HK-2 (cell line): ENCODE measurements around the gene SPIB.

ENCODE experiments used
- DNase-seq: peaks from one replicate; pipeline ENCODE4 v3.0.0-alpha.2; 2018; ENCODE audit not compliant: unreplicated experiment

Gene SPIB

GRCh38 chr19:50419022-50419579 is 363 bp downstream of the SPIB start:
- DNase-seq = no peak

DNA sequence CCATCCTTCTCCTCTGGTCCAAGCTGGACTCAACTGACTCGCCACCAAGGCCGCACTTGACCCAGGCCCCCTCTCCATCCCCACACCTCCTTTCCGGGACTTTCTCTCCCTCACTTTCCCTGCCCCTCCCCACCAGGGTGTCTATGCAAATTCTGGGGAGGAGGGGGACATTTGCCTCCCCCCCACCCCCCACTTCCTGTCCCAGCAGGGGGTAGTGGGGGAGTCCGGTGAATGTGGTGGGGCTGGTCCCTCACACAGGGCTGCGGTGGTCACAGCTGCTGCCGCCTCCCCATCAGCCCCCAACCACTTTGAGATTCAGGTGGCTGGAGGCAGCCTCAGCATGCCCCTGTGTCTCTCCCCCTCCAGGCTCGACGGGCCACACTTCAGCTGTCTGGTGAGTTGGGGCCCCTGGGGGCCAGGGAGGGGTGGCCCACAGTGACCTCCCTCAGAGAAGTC is 870 bp downstream of the SPIB start:
- DNase-seq = no peak

DNA sequence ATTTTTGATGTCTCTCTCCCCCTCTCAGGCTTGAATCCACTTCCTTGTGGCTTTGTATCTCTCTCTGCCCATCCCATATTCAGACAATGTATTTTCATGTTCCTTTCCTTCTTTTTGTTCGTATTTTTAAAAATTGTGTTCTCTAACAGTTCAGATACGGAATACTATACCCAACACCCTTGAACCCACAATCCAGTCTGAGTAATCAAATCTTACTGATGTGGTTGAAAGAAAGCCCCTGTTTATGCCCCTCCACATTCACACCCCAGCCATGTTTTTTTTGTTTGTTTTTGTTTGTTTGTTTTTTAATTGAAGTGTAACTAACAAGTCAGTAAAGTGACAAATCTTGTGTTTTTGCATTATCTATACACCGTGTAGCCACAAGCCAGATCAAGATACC is 1.4 kb downstream of the SPIB start:
- no peak for DNase-seq

- DNase-seq = no peak
Measured at GRCh38 chr19:50420808-50421207, 2.1 kb downstream of the SPIB start.

DNA sequence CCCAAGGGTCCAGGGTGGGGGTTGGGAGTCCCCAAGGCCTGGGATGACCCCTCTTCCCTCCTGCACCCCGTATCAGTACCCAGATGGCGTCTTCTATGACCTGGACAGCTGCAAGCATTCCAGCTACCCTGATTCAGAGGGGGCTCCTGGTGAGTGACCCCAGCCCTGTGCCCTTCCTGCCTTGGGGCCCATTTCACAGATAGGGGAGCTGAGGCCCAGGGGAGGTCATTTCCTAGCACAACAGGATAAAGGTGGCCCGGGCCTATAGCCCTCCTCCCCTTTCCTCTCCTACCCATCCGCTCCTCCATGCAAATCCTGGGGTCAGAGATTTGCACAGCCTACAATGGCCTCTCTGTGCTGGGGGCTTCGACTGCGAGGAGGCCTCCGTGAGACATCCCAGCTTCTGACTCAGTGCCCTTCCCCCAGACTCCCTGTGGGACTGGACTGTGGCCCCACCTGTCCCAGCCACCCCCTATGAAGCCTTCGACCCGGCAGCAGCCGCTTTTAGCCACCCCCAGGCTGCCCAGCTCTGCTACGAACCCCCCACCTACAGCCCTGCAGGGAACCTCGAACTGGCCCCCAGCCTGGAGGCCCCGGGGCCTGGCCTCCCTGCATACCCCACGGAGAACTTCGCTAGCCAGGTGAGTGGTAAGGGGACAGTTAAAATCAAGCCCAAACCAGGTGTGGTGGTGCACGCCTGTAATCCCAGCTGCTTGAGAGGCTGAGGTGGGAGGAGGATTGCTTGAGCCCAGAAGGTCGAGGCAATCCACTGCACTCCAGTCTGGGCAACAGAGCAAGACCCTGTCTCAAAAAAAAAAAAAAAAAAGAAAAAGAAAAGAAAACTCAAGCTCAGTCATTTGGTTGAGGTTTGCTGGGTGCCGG is 3.9 kb downstream of the SPIB start:
- DNase-seq = no peak

- no peak for DNase-seq
Measured at GRCh38 chr19:50423279-50424113, 4.8 kb downstream of the SPIB start.

GRCh38 chr19:50425581-50425980 is 6.8 kb downstream of the SPIB start:
- DNase-seq = no peak

- DNase-seq = no peak
Measured at GRCh38 chr19:50427318-50427925, 8.7 kb downstream of the SPIB start.

DNA sequence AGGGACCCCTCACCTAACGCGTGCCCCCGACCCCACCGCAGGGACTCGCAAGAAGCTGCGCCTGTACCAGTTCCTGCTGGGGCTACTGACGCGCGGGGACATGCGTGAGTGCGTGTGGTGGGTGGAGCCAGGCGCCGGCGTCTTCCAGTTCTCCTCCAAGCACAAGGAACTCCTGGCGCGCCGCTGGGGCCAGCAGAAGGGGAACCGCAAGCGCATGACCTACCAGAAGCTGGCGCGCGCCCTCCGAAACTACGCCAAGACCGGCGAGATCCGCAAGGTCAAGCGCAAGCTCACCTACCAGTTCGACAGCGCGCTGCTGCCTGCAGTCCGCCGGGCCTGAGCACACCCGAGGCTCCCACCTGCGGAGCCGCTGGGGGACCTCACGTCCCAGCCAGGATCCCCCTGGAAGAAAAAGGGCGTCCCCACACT is 9.3 kb downstream of the SPIB start:
- peak; percentile 75 for DNase-seq

- DNase-seq = no peak
Measured at GRCh38 chr19:50428772-50429463, 10.2 kb downstream of the SPIB start.

DNA sequence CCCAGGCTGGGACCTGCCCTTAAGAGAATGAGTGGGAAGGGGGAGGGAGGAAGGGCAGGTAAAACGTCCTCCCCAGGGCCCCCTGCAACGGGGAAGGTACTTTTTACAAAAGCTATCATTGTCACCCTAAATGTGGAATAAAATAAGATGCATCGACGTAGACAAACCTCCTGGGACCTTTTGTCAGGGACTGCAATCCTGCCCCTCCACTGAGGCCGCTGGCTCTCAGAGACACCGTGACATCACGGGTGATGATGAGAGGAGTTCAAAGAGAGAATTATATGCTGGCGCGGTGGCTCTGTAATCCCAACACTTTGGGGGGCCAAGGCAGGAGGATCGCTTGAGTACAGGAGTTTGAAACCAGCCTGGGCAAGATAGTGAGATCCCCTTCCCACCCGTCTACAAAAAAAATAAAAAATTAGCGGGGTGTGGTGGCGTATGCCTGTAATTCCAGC is 12.2 kb downstream of the SPIB start:
- no peak for DNase-seq

DNA sequence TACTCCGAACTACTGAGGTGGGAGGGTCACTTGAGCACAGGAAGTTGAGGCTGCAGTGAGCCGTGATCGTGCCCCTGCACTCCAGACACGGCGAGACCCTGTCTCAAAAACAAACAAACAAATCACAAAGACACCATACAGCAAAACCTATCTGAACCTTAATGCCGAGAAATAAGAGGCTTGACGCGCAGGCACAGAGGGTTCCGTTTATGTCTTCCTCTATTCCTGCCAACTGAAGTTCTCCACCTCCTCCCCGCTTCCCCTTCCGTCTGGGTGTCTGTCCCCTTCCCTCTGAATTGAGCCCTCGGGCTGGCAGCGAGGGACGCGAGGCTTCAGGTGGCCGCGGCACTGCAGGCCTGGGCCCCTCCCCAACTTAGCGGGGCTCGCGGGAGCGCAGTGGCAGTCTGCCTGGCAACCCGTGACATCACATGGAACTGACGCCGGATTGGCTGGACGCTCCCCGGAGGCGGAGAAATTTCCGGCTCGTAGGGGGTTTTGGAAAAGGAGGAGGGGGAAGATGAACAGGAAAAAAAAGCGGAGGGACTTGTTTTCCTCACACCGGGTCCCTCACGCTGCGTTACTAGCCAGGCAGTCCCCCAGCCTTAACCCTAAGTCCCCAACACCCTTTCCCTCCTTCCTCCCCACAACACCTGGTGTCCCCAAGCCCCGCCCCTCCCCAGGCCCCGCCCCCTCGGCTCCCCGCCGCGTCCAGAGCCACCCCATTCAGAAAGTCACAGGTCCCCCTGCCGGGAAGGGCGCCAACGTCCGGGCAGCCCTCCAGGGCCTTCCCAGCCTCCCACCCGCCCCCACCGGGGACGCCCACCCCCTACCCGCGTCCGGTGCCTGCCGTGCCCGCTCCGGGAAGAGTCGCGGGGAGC is 12.8 kb downstream of the SPIB start:
- DNase-seq = peak; percentile 85

GRCh38 chr19:50432221-50433028 is 13.7 kb downstream of the SPIB start, which contains the start of gene MYBPC2:
TSS of gene MYBPC2 (plus strand) at chr19:50432892. CDS start at chr19:50432954, 62 bp downstream.
- DNase-seq = no peak

- no peak for DNase-seq
Measured at GRCh38 chr19:50433201-50434180, 14.8 kb downstream of the SPIB start.

GRCh38 chr19:50434525-50434924 is 15.8 kb downstream of the SPIB start:
- no peak for DNase-seq

GRCh38 chr19:50435221-50435620 is 16.5 kb downstream of the SPIB start:
- DNase-seq = no peak

- DNase-seq = no peak
Measured at GRCh38 chr19:50435627-50436026, 16.9 kb downstream of the SPIB start.

- DNase-seq = no peak
Measured at GRCh38 chr19:50437862-50438449, 19.2 kb downstream of the SPIB start.
